IMR-90 (cell line): ENCODE data around the gene KRT10. TPM values are rescaled to one million over a fixed set of nuclear protein-coding genes. Genes with fewer than 3 reads are reported as not detected.

Experiments
- ATAC-seq: fragments of 200-7000 bp; cut with Tn5 transposase; 2 replicates; pipeline ENCODE4 v1.9.1; 2020; ENCODE audit warnings: low read depth, mild to moderate bottlenecking, moderate library complexity
- BruUV-seq: library from RNA; stranded (reverse); fragments of 400-500 nt; replicated peaks from 2 replicates; lab custom pipeline; 2021; lab: Mats Ljungman, UMichigan
- CTCF ChIA-PET: fragments of 300-600 bp; formaldehyde crosslinking; extraction: SDS; loops from one replicate; lab custom pipeline; 2021; ENCODE audit warnings: antibody characterized with exemption; lab: Yijun Ruan, JAX
- POLR2A ChIA-PET: fragments of 300-600 bp; sonication (Branson Sonifier 250); formaldehyde crosslinking; loops from one replicate; lab custom pipeline; 2022; ENCODE audit warnings: antibody characterized with exemption; ENCODE audit not compliant: unreplicated experiment; lab: Charles Lee
- DNase-seq: peaks from one replicate; pipeline ENCODE4 v3.0.0; 2013
- H2AFZ ChIP-seq: replicated peaks from 2 replicates; pipeline ENCODE3; 2013; ENCODE audit warnings: low read length, mild to moderate bottlenecking; ENCODE audit not compliant: poor library complexity
- H2AK5ac ChIP-seq: 2 replicates; pipeline ENCODE4 v1.6.1; 2013; ENCODE audit warnings: low read depth, low read length, inconsistent platforms
- H2AK9ac ChIP-seq: replicated peaks from 2 replicates; pipeline ENCODE3; 2013; ENCODE audit warnings: mild to moderate bottlenecking, low read depth, low read length, moderate library complexity; ENCODE audit not compliant: poor library complexity
- H2BK120ac ChIP-seq: 2 replicates; pipeline ENCODE4 v1.6.1; 2013; ENCODE audit warnings: low read depth, low read length, inconsistent platforms
- H2BK15ac ChIP-seq: 3 replicates; pipeline ENCODE4 v1.6.1; 2013; ENCODE audit warnings: low read depth, low read length, inconsistent platforms
- H2BK20ac ChIP-seq: 2 replicates; pipeline ENCODE4 v1.6.1; 2013; ENCODE audit warnings: low read depth, mild to moderate bottlenecking, inconsistent platforms, low read length, moderate library complexity
- H2BK5ac ChIP-seq: 2 replicates; pipeline ENCODE4 v1.6.1; 2013; ENCODE audit warnings: mild to moderate bottlenecking, low read depth, low read length, inconsistent platforms; ENCODE audit not compliant: poor library complexity, severe bottlenecking
- H3K14ac ChIP-seq: replicated peaks from 2 replicates; pipeline ENCODE4 v1.6.1; 2013; ENCODE audit warnings: low read depth, low read length, inconsistent platforms
- H3K18ac ChIP-seq: 2 replicates; pipeline ENCODE4 v1.6.1; 2013; ENCODE audit warnings: low read depth, low read length, control low read depth
- H3K23ac ChIP-seq: 2 replicates; pipeline ENCODE4 v1.6.1; 2013; ENCODE audit warnings: low read depth, low read length, inconsistent platforms
- H3K27ac ChIP-seq: 2 replicates; pipeline ENCODE4 v1.5.1; 2013; ENCODE audit warnings: mild to moderate bottlenecking, control low read depth, low read length; ENCODE audit not compliant: insufficient read depth
- H3K27me3 ChIP-seq: 2 replicates; pipeline ENCODE4 v1.6.1; 2013; ENCODE audit warnings: low read length; ENCODE audit not compliant: control insufficient read depth, insufficient read depth
- H3K36me3 ChIP-seq: 2 replicates; pipeline ENCODE4 v1.6.1; 2013; ENCODE audit warnings: low read length, mixed read lengths; ENCODE audit not compliant: control insufficient read depth, insufficient read depth
- H3K4ac ChIP-seq: 2 replicates; pipeline ENCODE4 v1.6.1; 2013; ENCODE audit warnings: low read depth, low read length, inconsistent platforms
- H3K4me1 ChIP-seq: 2 replicates; pipeline ENCODE4 v1.6.1; 2013; ENCODE audit warnings: low read length, mixed read lengths; ENCODE audit not compliant: control insufficient read depth, insufficient read depth
- H3K4me2 ChIP-seq: 2 replicates; pipeline ENCODE4 v1.6.1; 2013; ENCODE audit warnings: low read depth, mild to moderate bottlenecking, control low read depth, low read length, moderate library complexity
- H3K4me3 ChIP-seq: 2 replicates; pipeline ENCODE4 v1.5.1; 2013; ENCODE audit warnings: low read depth, mild to moderate bottlenecking, control low read depth, low read length, moderate library complexity; ENCODE audit not compliant: insufficient read depth
- H3K56ac ChIP-seq: 2 replicates; pipeline ENCODE4 v1.6.1; 2013; ENCODE audit warnings: low read length, inconsistent platforms; ENCODE audit not compliant: insufficient read depth; ENCODE audit errors: extremely low read depth
- H3K79me1 ChIP-seq, 2 experiments: 2 replicates each; pipeline ENCODE4 v1.6.1; 2013; ENCODE audit warnings: low read length in 2 of 2, inconsistent platforms in 1 of 2, low read depth in 1 of 2
- H3K9ac ChIP-seq: 2 replicates; pipeline ENCODE4 v1.6.1; 2013; ENCODE audit warnings: low read depth, low read length, control low read depth
- H3K9me1 ChIP-seq: 2 replicates; pipeline ENCODE4 v1.6.1; 2013; ENCODE audit warnings: low read length, inconsistent platforms; ENCODE audit not compliant: insufficient read depth
- H3K9me3 ChIP-seq: 2 replicates; pipeline ENCODE4 v1.6.1; 2013; ENCODE audit warnings: low read length; ENCODE audit not compliant: control insufficient read depth, insufficient read depth
- H4K20me1 ChIP-seq: 2 replicates; pipeline ENCODE4 v1.6.1; 2013; ENCODE audit warnings: low read length, inconsistent platforms; ENCODE audit not compliant: insufficient read depth
- H4K5ac ChIP-seq: 2 replicates; pipeline ENCODE4 v1.6.1; 2013; ENCODE audit warnings: mild to moderate bottlenecking, low read depth, low read length, control low read depth
- H4K8ac ChIP-seq, 2 experiments: 2 replicates each; pipeline ENCODE4 v1.6.1; 2013; ENCODE audit warnings: low read depth in 2 of 2, low read length in 2 of 2, control low read depth in 1 of 2, inconsistent platforms in 1 of 2
- H4K91ac ChIP-seq: 2 replicates; pipeline ENCODE4 v1.6.1; 2013; ENCODE audit warnings: low read depth, low read length, inconsistent platforms; ENCODE audit not compliant: insufficient read depth
- CEBPB ChIP-seq: IDR thresholded peaks from 2 replicates; pipeline ENCODE4 v1.6.1; 2012; ENCODE audit warnings: low read depth, low read length, improper control_type of control experiment
- CTCF ChIP-seq: conservative IDR thresholded peaks from 2 replicates; pipeline ENCODE4 v1.5.1; 2012; ENCODE audit warnings: mild to moderate bottlenecking, low read depth, low read length, improper control_type of control experiment
- MAZ ChIP-seq: IDR thresholded peaks from 2 replicates; pipeline ENCODE4 v1.6.1; 2012; ENCODE audit warnings: low read depth, mild to moderate bottlenecking, low read length, improper control_type of control experiment, moderate library complexity, borderline replicate concordance
- MXI1 ChIP-seq: IDR thresholded peaks from 2 replicates; pipeline ENCODE4 v1.6.1; 2012; ENCODE audit warnings: low read depth, mild to moderate bottlenecking, low read length, moderate library complexity, borderline replicate concordance
- RAD21 ChIP-seq: IDR thresholded peaks from 2 replicates; pipeline ENCODE4 v1.6.1; 2012; ENCODE audit warnings: low read length, improper control_type of control experiment
- RFX5 ChIP-seq: IDR thresholded peaks from 2 replicates; pipeline ENCODE4 v1.8.0; 2012; ENCODE audit warnings: low read depth, mild to moderate bottlenecking, low read length, moderate library complexity
- SMC3 ChIP-seq: fragments of 150-350 bp; IDR thresholded peaks from 2 replicates; pipeline ENCODE4 v1.6.1; 2016; ENCODE audit warnings: low read depth, mild to moderate bottlenecking, antibody characterized with exemption, low read length, moderate library complexity
- WGBS, 2 experiments: methylation state at CpG; one replicate each; pipeline versions ENCODE4 v1.1.5 to v1.1.7; 2013; ENCODE audit warnings: missing lambda C conversion rate in 2 of 2; ENCODE audit not compliant: insufficient read length in 1 of 2; ENCODE audit errors: extremely low coverage in 2 of 2; 5-methylcytosine and 5-hydroxymethylcytosine counted together
- dilution Hi-C: fragments of 300-500 bp; cut with HindIII; formaldehyde crosslinking; loops from one replicate; pipeline ENCODE4 v1.14.3; 2018; ENCODE audit warnings: low sequenced_read_pairs; ENCODE audit not compliant: unreplicated experiment
- in situ Hi-C: fragments of 300-500 bp; cut with MboI; formaldehyde crosslinking; loops from 3 replicates; pipeline ENCODE4 v1.14.3; 2019; ENCODE audit warnings: low sequenced_read_pairs, inconsistent platforms, mixed read lengths
- intact Hi-C: fragments of 100-400 bp; cut with micrococcal nuclease; formaldehyde crosslinking; loops from 2 replicates; pipeline ENCODE4 v1.10.0; 2022
- polyA plus RNA-seq, 3 experiments: library from polyadenylated mRNA; depleted of rRNA; stranded (reverse); fragments of >200 nt; gene quantifications; 2 replicates each; pipeline ENCODE4 v1.2.3, GENCODE V29; 2012; ENCODE audit warnings: low replicate concordance in 1 of 3
- total RNA-seq: library from RNA; depleted of rRNA; stranded (reverse); fragments of >200 nt; gene quantifications from 2 replicates; pipeline ENCODE4 v1.2.3, GENCODE V29; 2012

Gene KRT10
- total and polyA plus RNA-seq, 2 of the 4 experiments (the other 2 are of a cell fraction) = 0.18 to 18.3 TPM

GRCh38 chr17:40793832-40794231 is 28.6 kb downstream of the KRT10 start:
- no peak overlapping the region for H3K18ac ChIP-seq
- no peak overlapping the region for H4K91ac ChIP-seq
- no peaks in the 10 kb centered on the region for H3K4me1 ChIP-seq
- no peak for DNase-seq
- H3K4ac ChIP-seq = no peak overlapping the region
- no peaks in the 10 kb centered on the region for H3K36me3 ChIP-seq
- no peak overlapping the region for H3K27ac ChIP-seq
- H3K27me3 ChIP-seq = peaks cover 43% of the 10 kb centered on the region
- H2AK9ac ChIP-seq = no peak overlapping the region
- no peaks in the 10 kb centered on the region for H4K20me1 ChIP-seq
- no peak overlapping the region for H2BK120ac ChIP-seq
- no peak overlapping the region for H4K5ac ChIP-seq
- no peak for ATAC-seq
- no peaks in the 10 kb centered on the region for H3K9me3 ChIP-seq
- ChIA-PET CTCF (no interaction called here), POLR2A (no interaction called here)
- H2BK20ac ChIP-seq = no peak overlapping the region
- no peak overlapping the region for H2BK5ac ChIP-seq
- dilution Hi-C loops (no loop called here), in situ Hi-C loops (loop anchor here (5.0 to 25.0 kb wide), 2 partner anchors 177 to 432 kb away; partner anchors contain the start of gene GJD3), intact Hi-C loops (loop anchor here (10.0 kb wide), 1 partner anchor 429 kb away; the partner anchor contains the start of gene GJD3)
- H3K9ac ChIP-seq = no peak overlapping the region
- H2AK5ac ChIP-seq = no peak overlapping the region
- BruUV-seq = no TSS peak
- H3K4me2 ChIP-seq = no peak overlapping the region
- WGBS, 2 experiments = 45% methylated on average over 4 of the region's 10 CpGs; no CpG with 5 or more reads in 1 of the 2 experiments
- H2AFZ ChIP-seq = no peak overlapping the region
- no peak overlapping the region for H2BK15ac ChIP-seq
- H3K9me1 ChIP-seq = no peaks in the 10 kb centered on the region
- H4K8ac ChIP-seq = no peak overlapping the region
- no peak overlapping the region for H3K4me3 ChIP-seq
- H3K14ac ChIP-seq = no peak overlapping the region
- H3K23ac ChIP-seq = no peak overlapping the region
- no peaks in the 10 kb centered on the region for H3K79me1 ChIP-seq
- TF ChIP-seq CEBPB (no peak), SMC3 (no peak), CTCF (no peak), MAZ (no peak), MXI1 (no peak), RAD21 (no peak), RFX5 (no peak)
- no peak overlapping the region for H3K56ac ChIP-seq
